GM18511 (cell line): ENCODE results near the gene ARF1.

Experiments
- ATAC-seq: cut with Tn5 transposase; IDR thresholded peaks from one replicate; pipeline ENCODE4 v1.9.1; 2021; ENCODE audit warnings: mild to moderate bottlenecking, moderate library complexity; ENCODE audit not compliant: unreplicated experiment

Gene ARF1

GRCh38 chr1:228048659-228049298 is 33.7 kb upstream of the ARF1 start:
- ATAC-seq: no peak

- no peak for ATAC-seq
Measured at GRCh38 chr1:228050571-228051231, 31.8 kb upstream of the ARF1 start.

DNA sequence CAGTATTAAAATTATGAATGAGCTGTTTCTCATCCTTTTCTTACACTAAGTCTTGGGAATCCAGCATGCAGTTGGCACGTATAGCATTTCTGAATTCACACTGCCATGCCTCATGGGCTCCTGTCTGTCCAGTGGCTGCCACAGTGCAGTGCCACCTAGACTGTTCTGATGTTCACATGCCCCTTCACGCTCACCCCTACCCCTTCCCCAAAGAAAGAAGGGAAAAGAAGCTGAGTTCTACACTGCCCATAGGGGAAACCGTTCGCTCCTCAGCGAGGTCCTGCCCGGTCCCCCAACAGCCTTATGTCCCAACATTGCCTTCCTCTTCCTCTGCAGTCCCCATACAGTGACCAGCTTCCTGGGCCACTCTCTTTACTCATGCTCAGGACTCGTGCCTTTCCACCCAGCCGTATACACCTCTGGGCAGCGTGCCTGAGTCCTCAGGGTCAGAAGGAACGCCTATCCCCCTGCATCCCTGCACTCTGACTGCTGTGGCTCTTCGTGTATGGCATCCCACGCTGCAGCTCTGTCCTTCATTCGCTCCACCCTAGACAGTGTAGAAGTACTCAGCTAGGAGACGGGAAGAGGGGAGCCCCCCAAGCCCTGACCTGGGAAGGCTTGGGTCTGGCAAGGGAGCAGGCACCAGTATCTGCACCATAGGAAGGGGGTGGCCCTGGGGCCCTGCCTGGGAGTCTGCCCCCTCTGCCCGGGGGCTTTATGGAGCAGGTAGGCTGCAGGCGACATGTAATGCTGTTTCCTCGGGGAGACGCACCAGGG is 24.1 kb upstream of the ARF1 start:
- no peak for ATAC-seq

GRCh38 chr1:228058949-228059633 is 23.4 kb upstream of the ARF1 start:
- no peak for ATAC-seq

- ATAC-seq: no peak
Measured at GRCh38 chr1:228059634-228060457, 22.7 kb upstream of the ARF1 start.

GRCh38 chr1:228060458-228061190 is 21.9 kb upstream of the ARF1 start:
- ATAC-seq: no peak

- no peak for ATAC-seq
Measured at GRCh38 chr1:228061411-228062084, 21.0 kb upstream of the ARF1 start.

DNA sequence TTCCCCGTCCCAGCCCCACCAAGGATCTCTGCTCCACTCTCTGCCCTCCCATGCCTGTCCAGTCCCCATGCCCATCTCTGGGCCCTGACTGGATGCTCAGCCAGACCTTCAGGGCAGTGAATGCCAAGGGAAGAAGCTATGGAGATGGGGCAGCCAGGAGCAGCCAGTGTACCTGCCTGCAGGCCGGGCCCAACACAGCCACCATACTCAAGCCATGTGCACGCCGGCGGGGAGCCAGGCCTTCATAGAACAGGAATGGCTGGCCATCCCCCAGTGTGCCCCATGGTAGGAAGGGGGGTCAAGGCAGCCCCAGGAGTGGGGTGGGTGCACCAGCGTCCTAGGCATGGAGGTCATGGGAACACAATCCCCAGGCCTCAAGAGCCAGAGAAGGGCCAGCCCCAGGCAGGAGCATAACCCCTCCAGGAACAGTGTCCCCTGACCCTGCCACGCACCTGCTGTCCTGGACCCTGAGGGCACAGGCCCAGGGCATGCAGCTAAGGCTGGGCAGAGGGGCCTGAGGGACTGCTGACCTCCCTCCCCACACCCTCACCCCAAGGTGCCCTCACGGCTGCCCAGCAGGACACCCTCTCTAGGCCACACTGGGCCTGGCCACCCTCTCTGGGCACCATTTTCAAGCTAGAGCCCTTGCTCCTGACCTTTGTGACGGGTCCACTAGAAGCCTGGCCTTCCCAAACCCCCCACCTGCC is 20.3 kb upstream of the ARF1 start:
- no peak for ATAC-seq

DNA sequence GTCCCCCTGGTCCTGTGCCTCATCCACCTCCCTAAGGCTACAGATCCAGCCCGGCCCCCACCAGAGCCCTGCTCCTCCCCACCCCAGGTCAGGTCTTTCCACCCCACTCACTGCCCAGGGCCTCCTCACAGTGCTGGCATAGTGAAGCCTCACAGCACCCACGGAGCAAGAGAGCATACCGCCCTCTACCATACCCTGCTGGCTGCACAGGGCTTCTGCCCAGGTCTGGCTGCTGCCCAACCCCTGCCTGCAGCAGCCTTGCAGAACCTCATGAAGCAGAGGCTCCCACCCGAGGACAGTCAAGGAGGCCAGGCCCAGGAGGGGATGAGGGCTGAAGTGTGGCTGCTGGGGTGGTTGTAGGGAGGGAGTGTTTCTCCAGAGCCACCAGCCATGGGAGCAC is 19.7 kb upstream of the ARF1 start:
- ATAC-seq: no peak

GRCh38 chr1:228063251-228064191 is 19.0 kb upstream of the ARF1 start:
- ATAC-seq: no peak

DNA sequence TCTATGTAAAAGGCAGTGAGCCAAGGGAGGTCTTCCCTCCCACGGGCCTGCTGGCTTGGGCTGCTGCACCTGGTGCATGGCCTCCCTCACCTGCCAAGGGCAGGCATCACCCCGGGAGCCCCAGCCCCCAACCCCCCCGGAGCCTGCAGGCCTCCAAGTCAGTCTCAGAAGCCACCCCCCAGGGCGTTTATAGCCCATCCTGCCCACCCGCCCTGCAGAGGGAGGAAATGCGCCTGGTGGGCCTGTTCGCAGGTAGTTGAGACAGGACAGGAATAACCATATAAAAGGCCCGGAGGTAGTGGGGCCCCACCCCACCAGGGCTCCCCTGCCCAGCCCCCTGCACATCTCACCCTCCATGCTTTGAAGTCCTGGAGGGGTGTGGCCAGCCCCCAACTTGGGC is 18.2 kb upstream of the ARF1 start:
- no peak for ATAC-seq

- no peak for ATAC-seq
Measured at GRCh38 chr1:228064741-228065542, 17.6 kb upstream of the ARF1 start.

DNA sequence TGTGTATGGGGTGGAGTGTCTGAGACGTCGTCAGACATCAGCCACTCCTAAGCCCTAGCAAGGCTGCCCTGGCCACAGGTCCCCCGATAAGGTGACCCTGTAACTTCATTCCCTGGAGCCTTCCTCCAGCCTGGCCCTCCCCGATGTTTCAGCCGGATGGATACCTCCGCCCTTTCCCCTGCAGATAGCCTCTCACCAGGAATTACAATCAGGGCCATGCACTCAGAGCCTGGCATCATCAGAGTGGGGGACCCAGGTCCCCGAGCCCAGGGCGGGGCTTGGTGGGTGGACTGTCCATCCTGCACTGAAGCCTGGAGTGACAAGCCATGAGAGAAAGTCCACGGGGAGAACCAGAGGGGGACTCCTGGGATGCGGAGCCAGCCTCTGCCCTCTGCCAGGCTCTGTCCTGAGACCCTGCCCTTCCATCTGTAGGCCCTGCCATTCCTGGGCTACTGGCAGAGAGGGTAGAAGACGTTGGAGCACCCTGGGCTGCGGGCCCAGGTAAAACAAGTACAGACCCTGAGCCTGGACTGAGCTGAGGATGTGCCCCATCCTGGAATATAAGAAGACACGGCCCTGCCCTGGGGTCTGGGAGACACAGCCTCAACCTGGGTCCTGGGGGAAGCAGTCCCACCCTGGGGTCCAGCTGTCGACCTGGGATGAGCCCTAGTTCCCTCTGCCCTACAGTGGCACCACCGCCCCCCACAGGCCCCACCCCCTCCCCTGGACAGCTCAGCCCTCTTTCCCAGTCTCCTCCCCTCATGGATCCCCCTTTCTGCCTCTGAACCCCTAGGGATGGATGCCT is 16.8 kb upstream of the ARF1 start:
- ATAC-seq: no peak

GRCh38 chr1:228066416-228066815 is 16.1 kb upstream of the ARF1 start:
- ATAC-seq: no peak

DNA sequence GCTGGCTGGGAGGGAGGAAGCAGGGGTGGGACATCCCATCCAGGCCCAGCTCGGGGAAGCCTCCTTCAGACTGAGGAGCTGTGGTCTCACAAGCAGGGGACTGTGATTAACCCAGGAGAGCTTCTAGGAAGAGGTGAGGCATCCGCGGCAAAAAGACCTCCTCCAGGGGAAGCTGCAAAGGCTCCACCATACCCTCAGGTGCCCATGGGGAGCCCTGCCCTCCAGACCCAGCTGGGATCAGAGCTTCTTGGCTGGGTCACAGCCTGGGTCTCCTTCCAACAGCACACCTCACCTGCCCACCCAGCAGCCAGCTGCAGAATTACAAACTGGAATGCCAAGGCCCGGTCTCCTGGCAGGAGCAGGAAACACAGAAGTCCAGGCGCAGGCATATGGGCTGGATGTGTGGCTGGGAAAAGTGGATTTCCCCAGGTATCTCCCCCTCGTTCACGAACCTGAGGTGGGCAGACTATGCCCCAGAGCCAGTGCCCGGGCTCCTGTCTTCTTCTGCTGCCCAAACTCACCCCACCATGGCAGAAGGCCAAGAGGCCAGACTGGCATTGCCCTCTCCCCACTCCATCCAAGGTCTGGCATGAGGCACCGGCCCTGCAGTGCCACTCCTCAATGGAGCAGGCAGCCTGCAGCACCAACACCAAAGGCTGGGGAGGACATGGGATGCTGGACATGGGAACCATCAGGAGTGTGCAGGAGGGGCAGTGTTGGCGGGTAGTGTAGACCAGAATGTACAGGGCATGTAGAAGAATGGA is 15.4 kb upstream of the ARF1 start:
- no peak for ATAC-seq
